SU-DHL-6 (cell line): ENCODE data around the gene LSP1.
A peak's percentile ranks its signal among the peaks of the same experiment; 100 is the strongest.

Experiments used
- EZH2phosphoT487 ChIP-seq: fragments of 200-600 bp; sonication (generic), shearing (Covaris generic); conservative IDR thresholded peaks from 2 replicates; pipeline ENCODE4 v1.6.1; 2018; ENCODE audit warnings: mild to moderate bottlenecking, antibody characterized with exemption, low read length, moderate library complexity, mixed read lengths
- TF ChIP-seq, protein P1 (sequence below): fragments of 200-600 bp; sonication (generic); IDR thresholded peaks from one replicate; pipeline ENCODE4 v1.5.1; 2017; ENCODE audit warnings: antibody characterized with exemption, mild to moderate bottlenecking, low read length, moderate library complexity; ENCODE audit not compliant: insufficient read depth, poor library complexity, severe bottlenecking

DNA sequence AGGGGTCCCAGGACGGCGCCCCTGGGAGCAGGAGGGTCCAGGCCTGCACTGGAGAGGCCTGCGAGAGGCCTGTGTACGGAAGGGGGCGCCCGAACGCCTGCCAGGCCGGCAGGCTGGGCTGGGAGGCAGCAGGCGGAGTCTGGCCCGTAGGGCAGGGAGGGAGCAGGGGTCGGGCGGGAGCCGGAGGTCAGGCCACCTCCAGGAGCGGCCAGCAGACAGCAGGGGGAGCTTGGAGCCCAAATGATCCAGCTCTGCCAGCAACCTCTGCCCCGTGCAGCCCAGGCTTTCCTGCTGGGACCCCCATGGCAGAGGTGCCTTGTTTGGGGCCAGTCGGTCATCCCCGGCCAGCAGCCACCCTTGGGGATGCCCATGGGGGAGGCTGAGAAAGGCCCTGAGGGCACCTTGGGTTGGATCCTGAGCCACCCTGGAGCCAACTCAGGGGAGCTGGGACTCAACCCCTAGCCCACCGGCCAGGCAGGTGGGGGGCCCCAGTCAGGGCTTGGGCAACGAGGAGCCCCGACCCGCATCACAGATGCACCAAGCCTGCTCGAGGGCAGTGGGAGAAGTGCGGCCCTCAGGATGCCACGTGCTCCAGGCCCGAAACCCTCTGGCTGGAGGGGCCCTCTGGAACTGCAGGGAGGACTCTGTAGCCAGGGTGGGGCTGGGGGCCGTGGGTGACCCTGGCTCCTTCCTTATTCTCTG, 27.7 kb upstream of the LSP1 start:
- TF ChIP-seq EZH2phosphoT487: no peak
- TF ChIP-seq, protein P1, sequence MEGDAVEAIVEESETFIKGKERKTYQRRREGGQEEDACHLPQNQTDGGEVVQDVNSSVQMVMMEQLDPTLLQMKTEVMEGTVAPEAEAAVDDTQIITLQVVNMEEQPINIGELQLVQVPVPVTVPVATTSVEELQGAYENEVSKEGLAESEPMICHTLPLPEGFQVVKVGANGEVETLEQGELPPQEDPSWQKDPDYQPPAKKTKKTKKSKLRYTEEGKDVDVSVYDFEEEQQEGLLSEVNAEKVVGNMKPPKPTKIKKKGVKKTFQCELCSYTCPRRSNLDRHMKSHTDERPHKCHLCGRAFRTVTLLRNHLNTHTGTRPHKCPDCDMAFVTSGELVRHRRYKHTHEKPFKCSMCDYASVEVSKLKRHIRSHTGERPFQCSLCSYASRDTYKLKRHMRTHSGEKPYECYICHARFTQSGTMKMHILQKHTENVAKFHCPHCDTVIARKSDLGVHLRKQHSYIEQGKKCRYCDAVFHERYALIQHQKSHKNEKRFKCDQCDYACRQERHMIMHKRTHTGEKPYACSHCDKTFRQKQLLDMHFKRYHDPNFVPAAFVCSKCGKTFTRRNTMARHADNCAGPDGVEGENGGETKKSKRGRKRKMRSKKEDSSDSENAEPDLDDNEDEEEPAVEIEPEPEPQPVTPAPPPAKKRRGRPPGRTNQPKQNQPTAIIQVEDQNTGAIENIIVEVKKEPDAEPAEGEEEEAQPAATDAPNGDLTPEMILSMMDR: peak; percentile 76
